ENCODE results near the gene SLC12A6.
"Not testable (repeated sequence)": the region's sequence is repeated elsewhere in the genome, so short reads cannot be mapped to it uniquely, and the experiment has no call there.

The SLC12A6 gene

DNA sequence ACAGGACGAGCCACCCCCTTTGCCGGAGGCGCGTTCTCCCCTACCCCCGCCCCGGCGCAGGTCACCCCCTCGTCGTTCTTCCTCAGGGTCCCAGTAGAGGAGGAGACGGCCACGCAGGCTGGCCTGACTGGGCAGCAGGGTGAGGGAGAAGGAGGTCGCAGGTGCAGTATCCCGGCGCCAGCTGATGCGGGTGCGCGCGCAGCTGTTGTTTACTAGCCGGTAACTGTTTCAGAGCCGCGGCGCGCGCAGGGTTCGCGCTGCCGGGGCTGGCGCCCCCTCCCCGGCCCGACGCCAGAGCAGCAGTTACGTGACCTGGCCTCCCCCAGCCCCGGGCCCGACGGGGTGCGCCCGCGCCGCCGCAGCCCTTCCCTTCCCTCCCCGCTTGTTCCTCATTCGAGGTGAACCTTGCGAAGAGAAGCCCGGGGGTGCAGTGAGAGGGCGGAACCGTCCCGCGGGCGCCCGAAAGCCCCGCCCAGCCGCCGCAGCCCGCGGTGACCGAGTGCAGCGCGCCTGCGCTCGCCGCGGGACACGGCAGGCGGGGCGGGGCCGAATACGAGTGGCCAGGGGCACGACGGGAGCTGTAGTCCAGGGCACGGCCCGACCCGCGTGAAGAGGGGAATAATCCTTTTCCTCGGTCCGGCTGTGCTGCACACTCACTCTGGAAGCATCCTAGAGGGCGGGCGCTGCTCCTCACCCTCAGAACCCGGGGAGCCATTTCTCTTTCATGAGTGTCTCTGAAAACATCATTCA lies at the start of gene SLC12A6:
SLC12A6 (minus strand) TSS at position 225 of the 750 bp plus-strand sequence. CDS start 1,101 bp downstream, outside the sequence.
- peak; percentile 95 for DNase-seq

DNA sequence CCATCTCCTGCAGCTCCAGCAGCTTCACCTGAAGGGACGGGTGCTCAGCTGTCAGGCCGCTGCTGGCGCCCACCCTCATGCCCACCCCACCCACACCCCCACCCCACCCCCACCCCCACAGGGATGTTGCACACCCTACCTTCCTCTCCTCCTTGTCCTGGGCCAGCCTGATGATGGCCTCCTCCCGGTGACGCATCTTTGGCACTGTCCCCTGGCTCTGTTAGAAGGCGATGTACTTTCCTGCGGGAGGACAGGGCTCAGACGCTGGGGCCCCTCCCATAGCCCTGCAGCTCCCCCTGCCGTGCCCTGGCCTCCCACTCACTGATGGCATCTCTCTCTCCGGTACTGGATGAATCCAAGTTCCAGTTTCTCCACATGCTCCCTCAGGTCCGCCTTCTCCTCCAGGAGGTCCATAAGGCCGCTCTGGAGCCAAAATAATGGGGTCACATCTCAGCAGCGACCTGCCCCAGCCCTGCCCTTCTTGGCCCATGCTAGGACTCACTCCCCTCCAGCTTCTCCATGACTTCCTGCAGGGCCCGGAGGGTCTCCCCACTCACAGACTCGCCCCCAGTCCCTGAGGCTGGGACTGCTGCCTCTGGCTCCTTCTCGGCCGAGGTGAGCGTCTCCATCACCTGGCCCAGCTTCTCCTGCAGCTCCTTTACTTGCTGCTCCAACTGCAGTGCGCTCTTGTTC lies 44.4 kb upstream of the SLC12A6 start:
- DNase-seq, result not testable (repeated sequence)

GRCh38 chr15:34380491-34380890 lies 42.9 kb upstream of the SLC12A6 start:
- DNase-seq, result not testable (repeated sequence)

GRCh38 chr15:34376856-34377255 lies 39.3 kb upstream of the SLC12A6 start:
- DNase-seq, result no peak

DNA sequence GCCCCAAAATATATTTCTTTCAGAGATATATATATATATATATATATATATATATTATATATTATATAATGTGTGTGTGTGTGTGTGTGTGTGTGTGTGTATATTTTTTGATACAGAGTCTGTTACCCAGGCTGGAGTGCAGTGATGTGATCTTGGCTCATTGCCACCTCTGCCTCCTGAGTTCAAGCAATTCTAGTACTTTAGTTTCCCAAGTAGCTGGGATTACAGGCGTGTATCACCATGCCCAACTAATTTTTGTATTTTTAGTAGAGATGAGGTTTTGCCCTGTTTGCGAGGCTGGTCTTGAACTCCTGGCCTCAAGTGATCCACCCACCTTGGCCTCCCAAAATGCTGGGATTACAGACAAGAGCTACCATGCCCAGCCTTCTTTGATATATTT lies 38.0 kb upstream of the SLC12A6 start:
- DNase-seq, result not testable (repeated sequence)

- DNase-seq, result no peak
These were observed 37.2 kb upstream of the SLC12A6 start for GRCh38 chr15:34374816-34375215.

DNA sequence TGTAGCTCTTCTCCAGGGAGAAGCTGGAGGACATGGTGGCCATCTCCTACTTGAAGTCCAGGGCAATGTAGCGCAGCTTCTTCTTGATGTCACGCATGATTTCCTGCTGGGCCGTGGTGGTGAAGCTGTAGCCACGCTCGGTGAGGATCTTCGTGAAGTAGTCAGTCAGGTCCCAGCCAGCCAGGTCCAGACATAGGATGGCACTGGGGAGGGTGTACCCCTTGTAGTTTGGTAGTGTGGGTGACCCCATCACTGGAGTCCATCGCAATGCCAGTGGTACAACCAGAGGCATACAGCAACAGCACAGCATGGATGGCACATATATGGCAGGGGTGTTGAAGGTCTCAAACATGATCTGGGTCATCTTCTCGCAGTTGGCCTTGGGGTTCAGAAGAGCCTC lies 36.4 kb upstream of the SLC12A6 start:
- no peak for DNase-seq

DNA sequence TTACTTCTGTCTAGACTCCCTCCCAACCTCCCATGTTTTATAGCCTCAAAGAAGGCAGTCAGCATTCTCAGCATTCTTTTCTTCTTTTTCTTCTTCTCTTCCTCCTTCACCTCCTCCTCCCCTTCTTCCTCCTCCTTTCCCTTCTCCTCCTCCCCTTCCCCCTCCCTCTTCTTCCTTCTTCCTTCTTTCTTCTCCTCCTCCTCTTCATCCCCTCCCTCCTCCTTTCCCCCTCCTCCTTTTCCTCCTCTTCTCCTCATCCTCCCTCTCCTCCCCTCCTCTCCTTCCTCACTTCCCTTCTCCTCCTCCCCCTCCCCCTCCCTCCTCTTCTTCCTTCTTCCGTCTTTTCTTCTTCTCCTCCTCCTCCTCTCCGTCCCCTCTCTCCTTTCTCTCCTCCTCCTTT lies 33.1 kb upstream of the SLC12A6 start:
- DNase-seq, result no peak

GRCh38 chr15:34370129-34370528 lies 32.5 kb upstream of the SLC12A6 start:
- DNase-seq, result no peak

- DNase-seq, result peak; percentile 91
These were observed 29.8 kb upstream of the SLC12A6 start, which contains the start of gene LPCAT4 for GRCh38 chr15:34367101-34368081. Gene LPCAT4, minus strand, starts transcription at chr15:34367196. Its CDS starts 96 bp downstream, at chr15:34367100.

GRCh38 chr15:34366271-34367065 lies 28.9 kb upstream of the SLC12A6 start:
- peak; percentile 79 for DNase-seq

DNA sequence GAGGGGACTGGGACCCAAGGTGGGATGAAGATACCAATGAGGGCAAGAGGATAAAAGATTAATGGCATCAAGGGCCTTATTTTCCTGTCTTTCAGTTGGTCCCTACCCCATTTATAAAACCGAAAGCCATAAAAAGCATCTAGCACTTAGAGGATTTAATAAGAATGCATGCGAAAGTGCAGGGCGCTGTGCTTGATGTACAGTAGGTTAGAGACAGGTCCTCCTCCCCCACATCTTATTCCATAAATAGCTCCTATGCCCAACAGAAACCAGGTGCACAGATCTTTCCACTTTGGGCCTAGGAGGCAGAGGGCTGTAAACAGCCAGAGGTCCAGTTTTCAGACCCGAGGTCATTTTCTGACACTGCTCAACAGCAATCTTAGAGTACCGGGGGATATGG lies 28.3 kb upstream of the SLC12A6 start:
- peak; percentile 40 for DNase-seq

DNA sequence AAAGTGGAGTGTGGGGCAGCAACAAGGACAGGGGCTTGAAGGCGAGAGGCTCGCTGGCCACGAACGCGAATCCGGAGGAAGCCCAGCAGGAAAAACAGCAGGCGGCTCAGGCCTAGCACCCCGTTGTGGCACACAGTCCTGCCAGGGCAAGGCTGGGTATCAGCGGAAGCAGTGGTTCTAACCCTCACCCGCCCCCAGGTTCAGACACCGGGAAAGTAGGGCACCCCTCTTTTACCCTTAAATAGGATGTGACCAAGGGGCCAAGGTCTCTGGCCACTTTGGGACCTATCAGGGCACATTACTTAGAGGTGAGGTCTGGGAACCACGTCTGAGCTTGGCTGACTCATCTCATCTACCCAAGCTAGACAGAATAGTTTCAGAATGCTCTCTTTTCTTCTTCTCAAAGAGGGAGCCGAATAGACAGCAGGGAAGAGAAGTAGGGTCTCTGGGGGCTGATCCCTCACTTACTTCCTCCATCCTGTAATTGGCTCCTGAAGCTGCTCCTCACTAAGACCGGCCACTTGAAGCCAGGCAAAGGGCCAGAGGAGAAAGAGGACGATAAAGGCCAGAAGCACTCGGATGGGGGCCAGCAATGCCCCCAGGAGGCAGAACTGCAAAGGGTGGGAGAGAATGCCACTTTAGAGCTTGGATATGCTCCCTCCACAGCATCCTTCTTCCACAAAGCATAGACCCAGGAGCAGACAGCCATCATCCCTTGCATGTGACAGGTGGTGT lies 27.7 kb upstream of the SLC12A6 start:
- DNase-seq, result no peak

DNA sequence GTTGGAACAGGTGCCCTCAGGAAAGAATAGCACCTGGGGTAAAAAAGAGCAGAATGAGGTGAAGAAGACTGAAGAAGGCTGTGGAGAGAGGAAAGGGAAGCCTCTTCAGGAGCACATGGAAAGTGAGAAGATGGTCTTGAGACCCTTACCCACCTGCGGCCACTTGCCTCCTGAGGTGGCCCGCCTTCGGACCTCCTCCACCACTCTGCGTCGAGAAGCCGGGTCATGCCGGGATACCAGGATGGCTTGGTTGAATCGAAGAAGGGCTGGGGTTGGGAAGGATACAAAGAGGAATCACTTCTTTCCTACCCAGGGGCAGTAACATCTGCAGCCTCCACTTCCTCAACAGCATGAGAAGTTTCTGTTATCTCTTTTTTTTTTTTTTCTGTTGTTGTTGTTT lies 26.5 kb upstream of the SLC12A6 start:
- DNase-seq, result no peak

DNA sequence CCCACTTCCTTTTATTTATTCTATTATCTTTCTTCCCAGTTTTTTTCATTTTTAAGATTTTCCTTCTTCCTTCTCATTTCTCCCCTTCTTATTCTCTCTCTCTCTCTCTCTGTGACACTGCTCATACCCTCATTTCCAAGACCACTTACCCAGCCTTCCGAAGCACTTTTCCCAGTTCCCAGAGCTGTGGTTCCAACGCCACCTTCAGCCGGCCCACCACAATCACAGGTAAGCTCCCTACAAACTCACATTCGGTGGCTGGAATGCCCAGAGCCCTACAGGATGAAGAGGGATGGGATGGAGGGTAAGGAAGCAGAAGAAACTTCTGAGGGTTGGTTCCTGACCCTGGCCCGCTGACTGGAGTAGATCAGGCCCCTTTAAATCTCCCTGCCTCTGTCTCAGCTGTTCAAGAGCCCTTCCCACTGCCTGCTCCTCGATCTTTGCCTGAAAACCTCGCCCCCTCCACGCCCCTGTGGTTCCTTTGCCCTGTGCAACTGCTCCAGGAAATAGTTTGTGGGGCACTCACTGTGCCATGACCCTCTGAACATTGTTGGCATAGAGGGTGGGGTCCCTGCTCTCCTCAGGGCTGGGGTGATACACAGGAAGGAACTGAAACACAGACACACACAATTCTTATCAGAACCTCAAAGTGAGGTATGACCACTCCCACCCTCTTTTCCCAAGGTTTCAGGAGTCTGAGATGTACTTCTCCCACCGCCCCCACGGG lies 24.6 kb upstream of the SLC12A6 start:
- no peak for DNase-seq

GRCh38 chr15:34361278-34361677 lies 23.7 kb upstream of the SLC12A6 start:
- no peak for DNase-seq

- peak; percentile 33 for DNase-seq
These were observed 22.7 kb upstream of the SLC12A6 start for GRCh38 chr15:34360298-34360697.

DNA sequence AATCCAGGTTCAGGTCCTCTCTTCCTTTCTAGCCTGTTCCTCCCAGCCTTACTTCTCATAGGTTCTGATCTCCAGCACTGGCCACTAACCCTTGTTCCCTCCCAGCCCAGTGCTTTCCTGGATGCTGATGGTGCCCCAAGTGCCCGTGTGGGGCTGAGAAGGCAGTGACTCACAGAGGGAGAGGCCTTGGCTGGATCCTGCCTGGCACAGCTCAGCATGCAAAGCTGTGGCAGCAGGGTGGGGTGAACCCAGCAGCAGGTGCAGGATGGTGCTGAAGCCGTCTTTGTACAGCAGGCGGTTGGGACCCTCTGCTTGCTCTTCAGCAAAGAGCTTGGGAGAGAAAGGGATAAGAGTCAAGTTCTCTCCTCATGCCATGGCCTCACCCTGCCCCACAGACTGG lies 21.8 kb upstream of the SLC12A6 start:
- no peak for DNase-seq

DNA sequence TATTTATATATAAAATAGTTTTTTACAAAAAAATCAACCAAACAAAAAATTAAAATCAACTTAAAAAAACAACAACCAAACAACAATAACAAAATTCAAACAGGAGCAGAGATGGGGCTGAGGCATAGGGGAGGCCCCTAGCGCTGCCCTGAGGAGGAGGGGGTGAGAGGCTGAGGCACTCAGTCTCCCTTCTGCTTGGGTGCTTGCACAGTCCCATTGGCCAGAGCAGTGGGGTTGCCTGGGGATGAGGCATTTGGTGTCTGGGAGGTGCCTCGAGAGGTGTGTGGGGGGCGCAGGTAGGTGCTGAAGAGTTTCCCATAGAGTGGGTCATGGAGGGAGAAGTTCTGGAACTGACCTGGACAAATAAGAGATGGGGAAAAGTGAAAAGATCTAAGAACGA lies 21.4 kb upstream of the SLC12A6 start:
- no peak for DNase-seq

DNA sequence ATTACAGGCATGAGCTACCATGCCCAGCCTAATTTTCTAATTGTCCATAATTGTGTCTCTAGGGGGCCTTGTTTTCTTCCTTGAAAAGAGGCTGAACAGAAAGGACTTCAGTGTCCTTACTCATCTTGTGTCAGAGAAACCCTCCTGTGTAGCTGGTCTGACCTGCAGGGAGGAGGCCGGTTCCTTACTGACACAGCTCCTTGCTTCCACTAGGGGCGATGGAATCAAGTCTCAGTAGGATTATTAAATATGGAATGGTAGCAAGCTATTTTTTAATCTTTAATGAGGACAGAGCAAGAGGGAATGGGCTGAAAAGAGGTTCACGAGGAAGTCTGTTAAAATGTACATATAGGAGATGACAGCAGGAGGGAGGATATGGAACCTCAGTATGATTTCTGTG lies 20.8 kb upstream of the SLC12A6 start:
- peak; percentile 29 for DNase-seq

DNA sequence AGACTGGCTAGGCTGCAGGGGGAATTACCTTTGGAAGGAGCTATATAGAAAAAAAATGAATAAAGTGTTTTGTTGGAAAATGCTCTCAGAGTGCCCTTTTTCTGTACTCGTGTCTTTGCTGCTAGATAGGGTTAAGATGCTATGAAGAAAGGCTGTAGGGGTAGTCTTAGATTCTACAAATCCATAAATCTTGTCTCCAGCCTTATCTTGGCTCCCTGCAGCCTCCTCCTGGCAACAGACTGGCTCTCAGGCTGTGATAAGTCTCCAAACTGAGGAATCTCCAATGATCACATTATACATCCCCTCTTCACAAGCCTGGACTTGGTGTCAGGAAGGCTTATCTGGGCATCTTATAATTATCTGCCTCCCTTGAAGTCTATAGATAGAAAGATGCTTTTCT lies 20.1 kb upstream of the SLC12A6 start:
- no peak for DNase-seq
